Trophoblast cell (in vitro differentiated cells and primary cell): ENCODE data around the gene RBM20.

Experiments used
- DNase-seq, 2 donors: peaks; one replicate each; pipeline ENCODE4 v3.0.0-alpha.2; 2016
- H2AFZ ChIP-seq: 2 replicates; pipeline ENCODE4 v1.6.1; 2013; ENCODE audit warnings: low read length, moderate library complexity, mild to moderate bottlenecking; ENCODE audit not compliant: insufficient read depth, poor library complexity
- H2AK5ac ChIP-seq: 2 replicates; pipeline ENCODE4 v1.6.1; 2013; ENCODE audit warnings: mild to moderate bottlenecking, low read length
- H2BK120ac ChIP-seq: 2 replicates; pipeline ENCODE4 v1.6.1; 2013; ENCODE audit warnings: low read length, mild to moderate bottlenecking, moderate library complexity; ENCODE audit not compliant: insufficient read depth, poor library complexity
- H2BK12ac ChIP-seq: 2 replicates; pipeline ENCODE4 v1.6.1; 2013; ENCODE audit warnings: mild to moderate bottlenecking, low read length, moderate library complexity
- H2BK5ac ChIP-seq: 2 replicates; pipeline ENCODE4 v1.6.1; 2013; ENCODE audit warnings: low read length, low read depth, moderate library complexity, mild to moderate bottlenecking; ENCODE audit not compliant: poor library complexity
- H3K14ac ChIP-seq: 2 replicates; pipeline ENCODE4 v1.6.1; 2013; ENCODE audit warnings: mild to moderate bottlenecking, low read length
- H3K18ac ChIP-seq: 2 replicates; pipeline ENCODE4 v1.6.1; 2013; ENCODE audit warnings: mild to moderate bottlenecking, low read length
- H3K23ac ChIP-seq: 2 replicates; pipeline ENCODE4 v1.6.1; 2013; ENCODE audit warnings: low read length
- H3K27ac ChIP-seq: 2 replicates; pipeline ENCODE4 v1.5.1; 2013; ENCODE audit warnings: low read depth, mild to moderate bottlenecking, inconsistent platforms, low read length, moderate library complexity
- H3K27me3 ChIP-seq: 2 replicates; pipeline ENCODE4 v1.6.1; 2013; ENCODE audit warnings: inconsistent platforms, mild to moderate bottlenecking, low read length, moderate library complexity; ENCODE audit not compliant: insufficient read depth
- H3K36me3 ChIP-seq, 2 experiments: 1 replicate in 1 of 2; 2 replicates in 1 of 2; pipeline ENCODE4 v1.6.1; 2013; ENCODE audit warnings: low read length in 2 of 2, mild to moderate bottlenecking in 2 of 2, moderate library complexity in 1 of 2; ENCODE audit not compliant: insufficient read depth in 2 of 2, control insufficient read depth in 1 of 2
- H3K4ac ChIP-seq: 2 replicates; pipeline ENCODE4 v1.6.1; 2013; ENCODE audit warnings: low read depth, mild to moderate bottlenecking, low read length, moderate library complexity
- H3K4me1 ChIP-seq, 2 experiments: 1 replicate in 1 of 2; 2 replicates in 1 of 2; pipeline ENCODE4 v1.6.1; 2013; ENCODE audit warnings: low read length in 2 of 2, mild to moderate bottlenecking in 2 of 2, moderate library complexity in 1 of 2; ENCODE audit not compliant: insufficient read depth in 2 of 2, control insufficient read depth in 1 of 2
- H3K4me2 ChIP-seq: 2 replicates; pipeline ENCODE4 v1.6.1; 2013; ENCODE audit warnings: inconsistent platforms, mild to moderate bottlenecking, low read length, moderate library complexity
- H3K4me3 ChIP-seq: 2 replicates; pipeline ENCODE4 v1.5.1; 2013; ENCODE audit warnings: mild to moderate bottlenecking, low read depth, low read length, inconsistent platforms
- H3K79me1 ChIP-seq: one replicate; pipeline ENCODE4 v1.6.1; 2013; ENCODE audit warnings: low read length
- H3K79me2 ChIP-seq: 2 replicates; pipeline ENCODE4 v1.6.1; 2013; ENCODE audit warnings: low read length, mild to moderate bottlenecking; ENCODE audit not compliant: control insufficient read depth, insufficient read depth, poor library complexity
- H3K9ac ChIP-seq: 2 replicates; pipeline ENCODE4 v1.6.1; 2013; ENCODE audit warnings: mild to moderate bottlenecking, low read length
- H3K9me3 ChIP-seq: 2 replicates; pipeline ENCODE4 v1.6.1; 2013; ENCODE audit warnings: low read depth, mild to moderate bottlenecking, control low read depth, inconsistent platforms, low read length; ENCODE audit not compliant: insufficient read depth
- H4K12ac ChIP-seq: 2 replicates; pipeline ENCODE4 v1.6.1; 2013; ENCODE audit warnings: low read depth, mild to moderate bottlenecking, low read length, moderate library complexity
- H4K8ac ChIP-seq: 2 replicates; pipeline ENCODE4 v1.6.1; 2013; ENCODE audit warnings: low read depth, mild to moderate bottlenecking, low read length, moderate library complexity
- H4K91ac ChIP-seq: one replicate; pipeline ENCODE4 v1.6.1; 2013; ENCODE audit warnings: low read depth, mild to moderate bottlenecking, low read length, moderate library complexity
- WGBS: extraction: QIAGEN DNeasy Blood & Tissue Kit; methylation state at CpG from one replicate; pipeline ENCODE4 v1.1.7; 2013; ENCODE audit warnings: missing lambda C conversion rate; ENCODE audit not compliant: insufficient read length, insufficient coverage; ENCODE audit errors: extremely low coverage; 5-methylcytosine and 5-hydroxymethylcytosine counted together

Gene RBM20

GRCh38 chr10:110790913-110791506 is 146.9 kb downstream of the RBM20 start:
- Histone ChIP-seq H3K4me3 (no peak overlapping the region), H3K9me3 (no peaks in the 10 kb centered on the region), H3K4me1 (peaks cover 28 to 43% of the 10 kb centered on the region in 2 experiments), H3K4me2 (no peak overlapping the region), H3K79me2 (peaks cover 1% of the 10 kb centered on the region), H3K79me1 (peaks cover 28% of the 10 kb centered on the region), H3K14ac (no peak overlapping the region), H2BK120ac (no peak overlapping the region), H2BK5ac (no peak overlapping the region), H4K91ac (no peak overlapping the region), H4K8ac (no peak overlapping the region), H3K4ac (no peak overlapping the region), H3K18ac (no peak overlapping the region), H3K27ac (no peak overlapping the region), H2AK5ac (no peak overlapping the region), H4K12ac (no peak overlapping the region), H2BK12ac (no peak overlapping the region), H2AFZ (no peak overlapping the region), H3K9ac (no peak overlapping the region), H3K27me3 (no peaks in the 10 kb centered on the region), H3K36me3 (no peaks in the 10 kb centered on the region), H3K23ac (no peak overlapping the region)
- no peak for DNase-seq
- no CpG with 5 or more reads among the region's 8 CpGs for WGBS

GRCh38 chr10:110791541-110792073 is 147.5 kb downstream of the RBM20 start:
- Histone ChIP-seq H2AK5ac (no peak overlapping the region), H2BK120ac (peak overlapping the region; percentile 61), H3K79me2 (peaks cover under 1% of the 10 kb centered on the region), H2BK5ac (peak overlapping the region; percentile 29), H4K91ac (peak overlapping the region; percentile 59), H2BK12ac (peak overlapping the region; percentile 72), H3K4me1 (peaks cover 23 to 38% of the 10 kb centered on the region in 2 experiments), H3K14ac (peak overlapping the region; percentile 4), H3K4me2 (no peak overlapping the region), H3K27me3 (no peaks in the 10 kb centered on the region), H4K8ac (no peak overlapping the region), H3K27ac (no peak overlapping the region), H3K18ac (no peak overlapping the region), H3K79me1 (peaks cover 24% of the 10 kb centered on the region), H3K36me3 (no peaks in the 10 kb centered on the region), H3K23ac (no peak overlapping the region), H3K4ac (no peak overlapping the region), H4K12ac (peak overlapping the region; percentile 22), H2AFZ (no peak overlapping the region), H3K9ac (no peak overlapping the region), H3K9me3 (no peaks in the 10 kb centered on the region), H3K4me3 (no peak overlapping the region)
- no peak for DNase-seq
- no CpG with 5 or more reads among the region's 4 CpGs for WGBS

- Histone ChIP-seq H3K9ac (no peak overlapping the region), H3K79me1 (peaks cover 23% of the 10 kb centered on the region), H3K27ac (peak overlapping the region; percentile 58), H4K91ac (peak overlapping the region; percentile 71), H3K36me3 (no peaks in the 10 kb centered on the region), H3K4me3 (no peak overlapping the region), H3K23ac (no peak overlapping the region), H3K18ac (no peak overlapping the region), H2AFZ (no peak overlapping the region), H3K4me1 (peaks cover 22 to 39% of the 10 kb centered on the region in 2 experiments), H2BK12ac (no peak overlapping the region), H3K27me3 (no peaks in the 10 kb centered on the region), H2AK5ac (no peak overlapping the region), H3K4me2 (peak overlapping the region; percentile 6), H2BK5ac (peak overlapping the region; percentile 63), H3K4ac (no peak overlapping the region), H3K9me3 (no peaks in the 10 kb centered on the region), H2BK120ac (peak overlapping the region; percentile 70), H4K12ac (no peak overlapping the region), H3K14ac (no peak overlapping the region), H3K79me2 (no peaks in the 10 kb centered on the region), H4K8ac (no peak overlapping the region)
- no CpG with 5 or more reads among the region's 3 CpGs for WGBS
- no peak for DNase-seq
These were observed 148.5 kb downstream of the RBM20 start for GRCh38 chr10:110792476-110793125.

GRCh38 chr10:110793128-110793812 is 149.1 kb downstream of the RBM20 start:
- no peaks in the 10 kb centered on the region for H3K79me2 ChIP-seq
- peaks cover 20 to 39% of the 10 kb centered on the region in 2 experiments for H3K4me1 ChIP-seq
- H4K91ac ChIP-seq, result peak overlapping the region; percentile 87
- H3K36me3 ChIP-seq, result no peaks in the 10 kb centered on the region
- peak overlapping the region; percentile 70 for H2BK120ac ChIP-seq
- peaks cover 19% of the 10 kb centered on the region for H3K79me1 ChIP-seq
- H3K14ac ChIP-seq, result no peak overlapping the region
- H3K27ac ChIP-seq, result peak overlapping the region; percentile 58
- peak overlapping the region; percentile 63 for H2BK5ac ChIP-seq
- no peak overlapping the region for H3K4me3 ChIP-seq
- H2BK12ac ChIP-seq, result peak overlapping the region; percentile 94
- no CpG with 5 or more reads among the region's 9 CpGs for WGBS
- H3K4me2 ChIP-seq, result no peak overlapping the region
- H3K9me3 ChIP-seq, result no peaks in the 10 kb centered on the region
- no peaks in the 10 kb centered on the region for H3K27me3 ChIP-seq
- H3K23ac ChIP-seq, result no peak overlapping the region
- H3K18ac ChIP-seq, result no peak overlapping the region
- no peak overlapping the region for H4K12ac ChIP-seq
- H2AK5ac ChIP-seq, result no peak overlapping the region
- H3K9ac ChIP-seq, result no peak overlapping the region
- no peak overlapping the region for H2AFZ ChIP-seq
- no peak overlapping the region for H3K4ac ChIP-seq
- peak overlapping the region; percentile 45 for H4K8ac ChIP-seq
- no peak for DNase-seq
